Measurements from ENCODE around the gene ARL6IP4.

- no peak for TF ChIP-seq CTCF (IDR thresholded peaks at IDR 0.05)
- no peak for TF ChIP-seq POLR2A (IDR thresholded peaks at IDR 0.05)
Observed at GRCh38 chr12:123028475-123028874, 48.0 kb downstream of the ARL6IP4 start.

Data from lower leg skin (tissue), 3 donors.